Measurements from ENCODE around the gene MAP7.
"Not testable (repeated sequence)": the region's sequence is repeated elsewhere in the genome, so short reads cannot be mapped to it uniquely, and the experiment has no call there.

Gene MAP7

GRCh38 chr6:136503303-136504029 is 46.8 kb downstream of the MAP7 start:
- TF ChIP-seq, protein P1, sequence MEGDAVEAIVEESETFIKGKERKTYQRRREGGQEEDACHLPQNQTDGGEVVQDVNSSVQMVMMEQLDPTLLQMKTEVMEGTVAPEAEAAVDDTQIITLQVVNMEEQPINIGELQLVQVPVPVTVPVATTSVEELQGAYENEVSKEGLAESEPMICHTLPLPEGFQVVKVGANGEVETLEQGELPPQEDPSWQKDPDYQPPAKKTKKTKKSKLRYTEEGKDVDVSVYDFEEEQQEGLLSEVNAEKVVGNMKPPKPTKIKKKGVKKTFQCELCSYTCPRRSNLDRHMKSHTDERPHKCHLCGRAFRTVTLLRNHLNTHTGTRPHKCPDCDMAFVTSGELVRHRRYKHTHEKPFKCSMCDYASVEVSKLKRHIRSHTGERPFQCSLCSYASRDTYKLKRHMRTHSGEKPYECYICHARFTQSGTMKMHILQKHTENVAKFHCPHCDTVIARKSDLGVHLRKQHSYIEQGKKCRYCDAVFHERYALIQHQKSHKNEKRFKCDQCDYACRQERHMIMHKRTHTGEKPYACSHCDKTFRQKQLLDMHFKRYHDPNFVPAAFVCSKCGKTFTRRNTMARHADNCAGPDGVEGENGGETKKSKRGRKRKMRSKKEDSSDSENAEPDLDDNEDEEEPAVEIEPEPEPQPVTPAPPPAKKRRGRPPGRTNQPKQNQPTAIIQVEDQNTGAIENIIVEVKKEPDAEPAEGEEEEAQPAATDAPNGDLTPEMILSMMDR (IDR thresholded peaks at IDR 0.05; ENCODE audit: low read depth, low read length), result no peak
- no peak for DNase-seq (ENCODE audit: extremely low read depth, low read depth)

DNA sequence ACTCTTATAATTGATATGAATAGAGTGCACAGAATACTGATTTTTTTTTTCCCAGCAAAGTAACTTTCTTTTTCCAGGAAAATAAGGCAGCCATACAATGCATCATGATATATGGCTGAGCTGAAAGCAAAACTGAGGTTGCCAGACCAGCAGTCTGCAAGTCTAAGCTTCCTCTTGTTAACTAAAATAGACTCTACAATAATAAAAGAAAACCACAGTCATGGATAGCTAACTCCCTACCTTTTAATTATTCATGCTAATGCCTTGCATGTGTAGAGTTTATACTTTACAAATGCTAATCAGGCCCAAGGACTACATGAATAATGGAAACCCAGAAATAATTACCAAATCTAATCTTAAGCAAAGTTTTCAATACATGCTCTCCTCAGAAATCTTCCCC is 47.4 kb downstream of the MAP7 start:
- DNase-seq (ENCODE audit: extremely low read depth, low read depth), result no peak
- TF ChIP-seq, protein P1 (IDR thresholded peaks at IDR 0.05; ENCODE audit: low read depth, low read length), result no peak

- DNase-seq (ENCODE audit: extremely low read depth, low read depth), result no peak
Measured at GRCh38 chr6:136501514-136501913, 48.7 kb downstream of the MAP7 start.

GRCh38 chr6:136501096-136501495 is 49.1 kb downstream of the MAP7 start:
- DNase-seq (ENCODE audit: extremely low read depth, low read depth), result no peak
- TF ChIP-seq, protein P1 (IDR thresholded peaks at IDR 0.05; ENCODE audit: low read depth, low read length), result no peak

More at GRCh38 chr6:136501514-136501913, 48.7 kb downstream of the MAP7 start:
- TF ChIP-seq, protein P1 (IDR thresholded peaks at IDR 0.05; ENCODE audit: low read depth, low read length), result no peak

DNA sequence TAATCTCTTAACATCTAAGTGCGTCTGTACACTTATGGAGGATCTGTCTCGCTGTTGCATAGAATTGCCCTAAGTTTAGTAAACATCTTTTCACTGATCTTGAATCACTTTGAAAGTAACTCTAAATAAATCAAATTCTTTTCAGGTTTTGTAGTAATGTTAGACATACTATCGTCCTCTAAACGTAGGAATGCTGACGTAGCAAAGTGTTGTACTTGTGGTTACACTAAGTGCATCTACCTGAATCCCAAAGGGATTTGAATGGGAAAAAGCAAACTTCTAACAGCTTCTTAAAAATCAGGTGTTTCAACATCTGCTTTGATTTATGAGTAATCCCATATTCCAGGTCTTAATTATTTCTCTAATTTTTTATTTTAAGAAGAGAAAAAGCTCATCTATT is 49.8 kb downstream of the MAP7 start:
- TF ChIP-seq, protein P1 (IDR thresholded peaks at IDR 0.05; ENCODE audit: low read depth, low read length), result no peak
- DNase-seq (ENCODE audit: extremely low read depth, low read depth), result no peak

- DNase-seq (ENCODE audit: extremely low read depth, low read depth), result no peak
- TF ChIP-seq, protein P1 (IDR thresholded peaks at IDR 0.05; ENCODE audit: low read depth, low read length), result no peak
Measured at GRCh38 chr6:136499370-136499769, 50.9 kb downstream of the MAP7 start.

GRCh38 chr6:136496449-136496848 is 53.8 kb downstream of the MAP7 start:
- not testable (repeated sequence) for DNase-seq (ENCODE audit: extremely low read depth, low read depth)

GRCh38 chr6:136494710-136495109 is 55.5 kb downstream of the MAP7 start:
- TF ChIP-seq, protein P1 (IDR thresholded peaks at IDR 0.05; ENCODE audit: low read depth, low read length), result no peak
- no peak for DNase-seq (ENCODE audit: extremely low read depth, low read depth)
